Fibroblast of gingiva (primary cell): ENCODE measurements around the gene TM6SF1.
"Not testable (repeated sequence)": the region's sequence is repeated elsewhere in the genome, so short reads cannot be mapped to it uniquely, and the experiment has no call there.

Experiments used
- DNase-seq: peaks from one replicate; pipeline ENCODE4 v3.0.0-alpha.2; 2011; ENCODE audit warnings: low read depth

TM6SF1 gene

GRCh38 chr15:83106994-83107840 is at the start of gene TM6SF1:
Gene TM6SF1, plus strand, starts transcription at chr15:83107645. Its CDS starts 36 bp downstream, at chr15:83107681.
- DNase-seq, result no peak

- no peak for DNase-seq
Observed at GRCh38 chr15:83057696-83058376, 49.6 kb upstream of the TM6SF1 start.

- peak; percentile 36 for DNase-seq
Observed at GRCh38 chr15:83061680-83062079, 45.8 kb upstream of the TM6SF1 start.

GRCh38 chr15:83062768-83063180 is 44.7 kb upstream of the TM6SF1 start:
- no peak for DNase-seq

- DNase-seq, result no peak
Observed at GRCh38 chr15:83063551-83063950, 43.9 kb upstream of the TM6SF1 start.

- no peak for DNase-seq
Observed at GRCh38 chr15:83064859-83065258, 42.6 kb upstream of the TM6SF1 start.

- DNase-seq, result peak; percentile 17
Observed at GRCh38 chr15:83065431-83065830, 42.0 kb upstream of the TM6SF1 start.

GRCh38 chr15:83066034-83066733 is 41.3 kb upstream of the TM6SF1 start:
- DNase-seq, result no peak

- DNase-seq, result peak; percentile 98
Observed at GRCh38 chr15:83066734-83067637, 40.5 kb upstream of the TM6SF1 start, which contains the start of gene BTBD1. Gene BTBD1, minus strand, starts transcription at chr15:83067252. Its CDS starts 101 bp downstream, at chr15:83067151.

- no peak for DNase-seq
Observed at GRCh38 chr15:83067638-83067962, 39.8 kb upstream of the TM6SF1 start.

GRCh38 chr15:83068054-83068453 is 39.4 kb upstream of the TM6SF1 start:
- DNase-seq, result no peak

GRCh38 chr15:83069211-83069642 is 38.2 kb upstream of the TM6SF1 start:
- not testable (repeated sequence) for DNase-seq

- no peak for DNase-seq
Observed at GRCh38 chr15:83077491-83078230, 29.8 kb upstream of the TM6SF1 start.

- no peak for DNase-seq
Observed at GRCh38 chr15:83078712-83079111, 28.7 kb upstream of the TM6SF1 start.

GRCh38 chr15:83081256-83082014 is 26.0 kb upstream of the TM6SF1 start:
- no peak for DNase-seq

GRCh38 chr15:83082730-83083386 is 24.6 kb upstream of the TM6SF1 start:
- no peak for DNase-seq

GRCh38 chr15:83085461-83085860 is 22.0 kb upstream of the TM6SF1 start:
- DNase-seq, result not testable (repeated sequence)

GRCh38 chr15:83085864-83086552 is 21.4 kb upstream of the TM6SF1 start:
- DNase-seq, result not testable (repeated sequence)

GRCh38 chr15:83087576-83087975 is 19.9 kb upstream of the TM6SF1 start:
- no peak for DNase-seq
